IMR-90 (cell line): ENCODE data around the gene APH1A. TPM values are rescaled to one million over a fixed set of nuclear protein-coding genes. Genes with fewer than 3 reads are reported as not detected.

Experiments used
- ATAC-seq: fragments of 200-7000 bp; cut with Tn5 transposase; 2 replicates; pipeline ENCODE4 v1.9.1; 2020; ENCODE audit warnings: low read depth, mild to moderate bottlenecking, moderate library complexity
- BruUV-seq: library from RNA; stranded (reverse); fragments of 400-500 nt; replicated peaks from 2 replicates; lab custom pipeline; 2021; lab: Mats Ljungman, UMichigan
- CTCF ChIA-PET: fragments of 300-600 bp; formaldehyde crosslinking; extraction: SDS; loops from one replicate; lab custom pipeline; 2021; ENCODE audit warnings: antibody characterized with exemption; lab: Yijun Ruan, JAX
- POLR2A ChIA-PET: fragments of 300-600 bp; sonication (Branson Sonifier 250); formaldehyde crosslinking; loops from one replicate; lab custom pipeline; 2022; ENCODE audit warnings: antibody characterized with exemption; ENCODE audit not compliant: unreplicated experiment; lab: Charles Lee
- DNase-seq: peaks from one replicate; pipeline ENCODE4 v3.0.0; 2013
- H2AFZ ChIP-seq: replicated peaks from 2 replicates; pipeline ENCODE3; 2013; ENCODE audit warnings: low read length, mild to moderate bottlenecking; ENCODE audit not compliant: poor library complexity
- H2AK5ac ChIP-seq: 2 replicates; pipeline ENCODE4 v1.6.1; 2013; ENCODE audit warnings: low read depth, low read length, inconsistent platforms
- H2AK9ac ChIP-seq: replicated peaks from 2 replicates; pipeline ENCODE3; 2013; ENCODE audit warnings: mild to moderate bottlenecking, low read depth, low read length, moderate library complexity; ENCODE audit not compliant: poor library complexity
- H2BK120ac ChIP-seq: 2 replicates; pipeline ENCODE4 v1.6.1; 2013; ENCODE audit warnings: low read depth, low read length, inconsistent platforms
- H2BK15ac ChIP-seq: 3 replicates; pipeline ENCODE4 v1.6.1; 2013; ENCODE audit warnings: low read depth, low read length, inconsistent platforms
- H2BK20ac ChIP-seq: 2 replicates; pipeline ENCODE4 v1.6.1; 2013; ENCODE audit warnings: low read depth, mild to moderate bottlenecking, inconsistent platforms, low read length, moderate library complexity
- H2BK5ac ChIP-seq: 2 replicates; pipeline ENCODE4 v1.6.1; 2013; ENCODE audit warnings: mild to moderate bottlenecking, low read depth, low read length, inconsistent platforms; ENCODE audit not compliant: poor library complexity, severe bottlenecking
- H3K14ac ChIP-seq: replicated peaks from 2 replicates; pipeline ENCODE4 v1.6.1; 2013; ENCODE audit warnings: low read depth, low read length, inconsistent platforms
- H3K18ac ChIP-seq: 2 replicates; pipeline ENCODE4 v1.6.1; 2013; ENCODE audit warnings: low read depth, low read length, control low read depth
- H3K23ac ChIP-seq: 2 replicates; pipeline ENCODE4 v1.6.1; 2013; ENCODE audit warnings: low read depth, low read length, inconsistent platforms
- H3K27ac ChIP-seq: 2 replicates; pipeline ENCODE4 v1.5.1; 2013; ENCODE audit warnings: mild to moderate bottlenecking, control low read depth, low read length; ENCODE audit not compliant: insufficient read depth
- H3K27me3 ChIP-seq: 2 replicates; pipeline ENCODE4 v1.6.1; 2013; ENCODE audit warnings: low read length; ENCODE audit not compliant: control insufficient read depth, insufficient read depth
- H3K36me3 ChIP-seq: 2 replicates; pipeline ENCODE4 v1.6.1; 2013; ENCODE audit warnings: low read length, mixed read lengths; ENCODE audit not compliant: control insufficient read depth, insufficient read depth
- H3K4ac ChIP-seq: 2 replicates; pipeline ENCODE4 v1.6.1; 2013; ENCODE audit warnings: low read depth, low read length, inconsistent platforms
- H3K4me1 ChIP-seq: 2 replicates; pipeline ENCODE4 v1.6.1; 2013; ENCODE audit warnings: low read length, mixed read lengths; ENCODE audit not compliant: control insufficient read depth, insufficient read depth
- H3K4me2 ChIP-seq: 2 replicates; pipeline ENCODE4 v1.6.1; 2013; ENCODE audit warnings: low read depth, mild to moderate bottlenecking, control low read depth, low read length, moderate library complexity
- H3K4me3 ChIP-seq: 2 replicates; pipeline ENCODE4 v1.5.1; 2013; ENCODE audit warnings: low read depth, mild to moderate bottlenecking, control low read depth, low read length, moderate library complexity; ENCODE audit not compliant: insufficient read depth
- H3K56ac ChIP-seq: 2 replicates; pipeline ENCODE4 v1.6.1; 2013; ENCODE audit warnings: low read length, inconsistent platforms; ENCODE audit not compliant: insufficient read depth; ENCODE audit errors: extremely low read depth
- H3K79me1 ChIP-seq, 2 experiments: 2 replicates each; pipeline ENCODE4 v1.6.1; 2013; ENCODE audit warnings: low read length in 2 of 2, inconsistent platforms in 1 of 2, low read depth in 1 of 2
- H3K9ac ChIP-seq: 2 replicates; pipeline ENCODE4 v1.6.1; 2013; ENCODE audit warnings: low read depth, low read length, control low read depth
- H3K9me1 ChIP-seq: 2 replicates; pipeline ENCODE4 v1.6.1; 2013; ENCODE audit warnings: low read length, inconsistent platforms; ENCODE audit not compliant: insufficient read depth
- H3K9me3 ChIP-seq: 2 replicates; pipeline ENCODE4 v1.6.1; 2013; ENCODE audit warnings: low read length; ENCODE audit not compliant: control insufficient read depth, insufficient read depth
- H4K20me1 ChIP-seq: 2 replicates; pipeline ENCODE4 v1.6.1; 2013; ENCODE audit warnings: low read length, inconsistent platforms; ENCODE audit not compliant: insufficient read depth
- H4K5ac ChIP-seq: 2 replicates; pipeline ENCODE4 v1.6.1; 2013; ENCODE audit warnings: mild to moderate bottlenecking, low read depth, low read length, control low read depth
- H4K8ac ChIP-seq, 2 experiments: 2 replicates each; pipeline ENCODE4 v1.6.1; 2013; ENCODE audit warnings: low read depth in 2 of 2, low read length in 2 of 2, control low read depth in 1 of 2, inconsistent platforms in 1 of 2
- H4K91ac ChIP-seq: 2 replicates; pipeline ENCODE4 v1.6.1; 2013; ENCODE audit warnings: low read depth, low read length, inconsistent platforms; ENCODE audit not compliant: insufficient read depth
- CHD1 ChIP-seq: IDR thresholded peaks from 2 replicates; pipeline ENCODE4 v1.6.1; 2012; ENCODE audit warnings: low read depth, low read length, improper control_type of control experiment
- ELK1 ChIP-seq: fragments of 150-350 bp; IDR thresholded peaks from 2 replicates; pipeline ENCODE4 v1.6.1; 2016; ENCODE audit warnings: low read depth, mild to moderate bottlenecking, low read length, moderate library complexity, borderline replicate concordance
- RAD21 ChIP-seq: IDR thresholded peaks from 2 replicates; pipeline ENCODE4 v1.6.1; 2012; ENCODE audit warnings: low read length, improper control_type of control experiment
- RFX5 ChIP-seq: IDR thresholded peaks from 2 replicates; pipeline ENCODE4 v1.8.0; 2012; ENCODE audit warnings: low read depth, mild to moderate bottlenecking, low read length, moderate library complexity
- WGBS, 2 experiments: methylation state at CpG; one replicate each; pipeline versions ENCODE4 v1.1.5 to v1.1.7; 2013; ENCODE audit warnings: missing lambda C conversion rate in 2 of 2; ENCODE audit not compliant: insufficient read length in 1 of 2; ENCODE audit errors: extremely low coverage in 2 of 2; 5-methylcytosine and 5-hydroxymethylcytosine counted together
- dilution Hi-C: fragments of 300-500 bp; cut with HindIII; formaldehyde crosslinking; loops from one replicate; pipeline ENCODE4 v1.14.3; 2018; ENCODE audit warnings: low sequenced_read_pairs; ENCODE audit not compliant: unreplicated experiment
- in situ Hi-C: fragments of 300-500 bp; cut with MboI; formaldehyde crosslinking; loops from 3 replicates; pipeline ENCODE4 v1.14.3; 2019; ENCODE audit warnings: low sequenced_read_pairs, inconsistent platforms, mixed read lengths
- intact Hi-C: fragments of 100-400 bp; cut with micrococcal nuclease; formaldehyde crosslinking; loops from 2 replicates; pipeline ENCODE4 v1.10.0; 2022
- polyA plus RNA-seq, 3 experiments: library from polyadenylated mRNA; depleted of rRNA; stranded (reverse); fragments of >200 nt; gene quantifications; 2 replicates each; pipeline ENCODE4 v1.2.3, GENCODE V29; 2012; ENCODE audit warnings: low replicate concordance in 1 of 3
- total RNA-seq: library from RNA; depleted of rRNA; stranded (reverse); fragments of >200 nt; gene quantifications from 2 replicates; pipeline ENCODE4 v1.2.3, GENCODE V29; 2012

The APH1A gene
- total and polyA plus RNA-seq, 2 of the 4 experiments (the other 2 are of a cell fraction): 62.0 to 94.2 TPM

GRCh38 chr1:150259758-150260669, 8.8 kb downstream of the APH1A start:
- H3K4ac ChIP-seq: no peak overlapping the region; the same call in 1 of the 2 replicates
- H3K4me2 ChIP-seq: peak overlapping the region; percentile 44; the same call in 1 of the 2 replicates
- no peaks in the 10 kb centered on the region for H3K9me3 ChIP-seq
- DNase-seq (no peak), ATAC-seq (peak; percentile 64)
- no peak overlapping the region for H2BK20ac ChIP-seq
- H2BK5ac ChIP-seq: no peak overlapping the region
- H2AFZ ChIP-seq: peak overlapping the region; percentile 87
- H3K18ac ChIP-seq: no peak overlapping the region
- peaks cover 24% of the 10 kb centered on the region for H3K4me1 ChIP-seq
- no peak overlapping the region for H3K27ac ChIP-seq
- H3K9ac ChIP-seq: no peak overlapping the region
- no peak overlapping the region for H2AK5ac ChIP-seq
- dilution Hi-C loops (no loop called here), intact Hi-C loops (loop anchor here (5.0 kb wide), 1 partner anchor 302 kb away; no protein-coding TSS in a partner anchor), in situ Hi-C loops (loop anchor here (10.0 kb wide), 1 partner anchor 295 kb away; no protein-coding TSS in a partner anchor)
- H4K5ac ChIP-seq: no peak overlapping the region; the same call in 1 of the 2 replicates
- H3K14ac ChIP-seq: no peak overlapping the region
- peaks cover 4% of the 10 kb centered on the region for H3K36me3 ChIP-seq
- no peak overlapping the region for H3K56ac ChIP-seq
- no peak overlapping the region for H3K4me3 ChIP-seq
- POLR2A ChIA-PET: no interaction called here
- TF ChIP-seq CHD1 (no peak), ELK1 (no peak), RAD21 (no peak), RFX5 (no peak)
- WGBS, 2 experiments: no CpG with 5 or more reads among the region's 11 CpGs
- H4K91ac ChIP-seq: no peak overlapping the region
- no TSS peak for BruUV-seq
- no peaks in the 10 kb centered on the region for H3K27me3 ChIP-seq
- H4K20me1 ChIP-seq: no peaks in the 10 kb centered on the region
- CTCF ChIA-PET: no interaction called here
- no peak overlapping the region for H2AK9ac ChIP-seq
- H3K9me1 ChIP-seq: peaks cover 3% of the 10 kb centered on the region; the same call in 1 of the 2 replicates
- no peaks in the 10 kb centered on the region for H3K79me1 ChIP-seq
- no peak overlapping the region for H2BK15ac ChIP-seq
- H2BK120ac ChIP-seq: no peak overlapping the region
- 0 out of 2 replicates have a peak overlapping the region, but pooled peaks have one; percentile 26 for H3K23ac ChIP-seq
- H4K8ac ChIP-seq: peak overlapping the region in 1 of 2 experiments; percentile 14; a peak in 1 of 4 replicates
